ENCODE results near the gene MAP3K1.
"Not testable (repeated sequence)": the region's sequence is repeated elsewhere in the genome, so short reads cannot be mapped to it uniquely, and the experiment has no call there.

Gene MAP3K1

DNA sequence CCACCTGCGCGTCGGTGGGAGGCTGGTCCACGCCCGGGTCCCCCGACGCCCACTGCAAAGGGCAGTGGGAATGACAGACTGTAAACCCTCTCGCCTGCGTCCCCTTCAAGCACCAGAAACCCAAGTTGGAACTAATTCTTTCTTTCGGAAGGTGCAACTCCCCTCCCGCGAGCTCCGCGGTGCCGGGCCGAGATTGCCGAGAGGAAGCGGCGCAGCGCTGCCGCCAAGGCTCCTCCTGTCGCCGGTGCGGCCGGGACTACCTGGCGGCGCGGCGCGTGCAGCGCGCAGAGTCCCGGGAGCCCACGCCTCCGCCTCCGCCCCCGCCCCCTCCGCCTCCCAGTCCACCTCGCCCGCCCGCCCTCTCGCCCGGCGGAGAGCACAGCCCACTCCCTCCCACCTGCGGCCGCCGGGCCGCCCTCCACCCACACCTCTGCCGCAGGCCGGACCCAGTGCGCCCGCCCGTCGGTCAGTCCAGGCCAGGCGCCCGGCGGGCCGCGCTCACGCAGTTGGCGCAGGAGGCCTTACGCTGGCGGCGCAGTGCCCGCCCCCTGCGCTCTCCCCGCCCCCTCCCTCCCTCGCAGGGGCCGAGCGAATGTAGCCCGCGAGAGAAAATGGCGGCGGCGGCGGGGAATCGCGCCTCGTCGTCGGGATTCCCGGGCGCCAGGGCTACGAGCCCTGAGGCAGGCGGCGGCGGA lies at the start of gene MAP3K1:
TSS of gene MAP3K1 (plus strand) at position 587 of the 695 bp plus-strand sequence. CDS start at position 612, 25 bp downstream.
- no peak for FAIRE-seq

DNA sequence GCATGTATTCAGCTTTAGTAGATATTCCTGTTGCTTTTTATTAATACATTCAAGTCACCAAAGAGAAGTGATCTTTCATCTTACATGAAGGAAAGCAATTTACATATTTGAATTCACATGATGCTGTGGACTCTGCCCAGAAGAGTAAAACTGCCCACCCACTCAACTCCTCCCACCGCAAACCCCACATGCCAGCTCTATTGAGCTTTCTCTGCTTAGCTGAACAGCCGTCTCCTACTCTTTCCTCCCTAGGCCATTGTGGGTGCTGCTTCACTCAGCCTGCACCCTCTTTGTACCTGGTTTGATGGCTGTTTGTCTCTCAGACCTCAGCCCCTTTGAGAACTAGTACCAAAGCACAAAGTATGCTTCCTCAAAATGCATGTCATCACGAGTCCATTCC lies 48.4 kb upstream of the MAP3K1 start:
- FAIRE-seq, result no peak

DNA sequence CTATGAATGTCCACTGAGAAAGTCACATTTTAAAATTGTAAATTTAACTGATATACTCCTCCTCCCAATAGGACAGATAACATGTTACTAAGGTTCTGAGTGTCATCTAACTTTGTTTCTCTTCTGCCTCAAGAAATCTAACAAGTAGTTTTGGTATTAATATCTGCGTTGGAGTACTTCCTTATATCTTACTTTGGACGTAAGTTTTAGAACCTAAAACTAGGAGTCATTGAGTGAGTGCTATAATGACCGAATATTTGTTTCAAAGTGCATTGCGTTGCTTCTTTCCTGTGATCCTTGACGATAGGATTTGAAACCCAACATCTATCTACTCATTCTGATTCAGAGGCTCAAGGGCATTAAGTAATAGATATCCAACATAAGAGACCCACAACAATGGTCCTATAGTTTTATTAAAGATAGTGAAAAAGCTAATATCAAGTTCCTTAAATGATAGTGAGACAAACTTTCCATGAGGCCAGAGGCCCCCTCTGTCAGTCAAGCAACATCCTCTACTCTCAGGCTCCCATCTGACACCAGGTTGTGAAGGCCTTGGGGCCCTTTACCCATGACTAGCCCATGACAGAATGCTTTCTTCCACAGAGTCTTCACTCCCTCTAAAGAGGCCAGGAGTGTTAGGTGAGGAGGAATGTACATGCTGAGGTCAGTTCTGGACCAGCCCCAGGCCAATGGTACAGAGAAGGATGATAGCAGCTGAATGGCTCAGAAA lies 45.3 kb upstream of the MAP3K1 start:
- no peak for FAIRE-seq

DNA sequence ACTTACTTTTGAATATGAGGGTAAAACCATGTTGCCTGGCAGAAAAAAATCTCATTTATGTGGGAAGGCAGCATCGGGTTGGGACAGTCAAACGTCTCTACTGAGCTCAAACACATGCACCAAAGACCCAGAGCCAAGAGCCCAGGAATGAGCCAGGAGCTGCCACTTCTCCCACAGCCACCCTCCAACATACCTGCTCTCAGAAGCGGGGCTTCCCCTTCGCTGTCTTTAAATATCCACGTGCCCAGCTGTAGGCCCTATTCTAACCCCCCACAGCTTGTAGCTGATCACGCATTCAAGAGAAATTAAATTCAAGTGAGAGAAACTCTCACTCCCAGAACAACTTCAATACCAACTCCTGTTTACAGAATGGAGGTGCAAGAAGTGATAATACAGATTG lies 42.6 kb upstream of the MAP3K1 start:
- FAIRE-seq, result no peak

DNA sequence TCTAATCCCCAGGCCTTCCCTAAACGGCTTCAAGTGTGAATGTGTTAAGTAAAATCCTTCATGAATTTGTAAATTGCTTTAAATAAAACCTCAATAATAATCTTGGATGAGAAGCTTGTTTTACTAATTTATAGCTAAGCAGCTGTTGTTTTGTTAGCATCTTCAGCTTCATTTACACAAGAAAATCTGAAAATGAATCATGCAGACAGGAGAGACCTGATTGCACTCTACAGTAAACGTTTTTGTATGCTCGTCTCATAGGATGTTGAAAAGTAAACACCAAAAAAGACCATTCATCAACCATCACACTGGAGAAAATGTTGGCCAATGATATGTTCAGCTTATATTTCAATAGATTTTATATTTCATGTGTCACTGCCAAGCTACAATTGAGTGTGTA lies 40.4 kb upstream of the MAP3K1 start:
- FAIRE-seq, result no peak

DNA sequence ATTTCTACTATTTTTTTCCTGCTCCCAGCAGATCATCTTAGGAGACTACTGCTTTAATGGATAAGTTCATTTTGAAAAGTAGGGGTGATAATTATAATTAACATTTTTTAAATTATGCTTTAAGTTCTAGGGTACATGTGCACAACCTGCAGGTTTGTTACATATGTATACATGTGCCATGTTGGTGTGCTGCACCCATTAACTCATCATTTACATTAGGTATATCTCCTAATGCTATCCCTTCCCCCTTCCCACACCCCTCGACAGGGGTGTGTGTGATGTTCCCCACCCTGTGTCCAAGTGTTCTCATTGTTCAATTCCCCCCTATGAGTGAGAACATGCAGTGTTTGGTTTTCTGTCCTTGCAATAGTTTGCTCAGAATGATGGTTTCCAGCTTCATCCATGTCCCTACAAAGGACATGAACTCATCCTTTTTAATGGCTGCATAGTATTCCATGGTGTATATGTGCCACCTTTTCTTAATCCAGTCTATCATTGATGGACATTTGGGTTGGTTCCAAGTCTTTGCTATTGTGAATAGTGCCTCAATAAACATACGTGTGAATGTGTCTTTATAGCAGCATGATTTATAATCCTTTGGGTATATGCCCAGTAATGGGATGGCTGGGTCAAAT lies 39.0 kb upstream of the MAP3K1 start:
- FAIRE-seq, result not testable (repeated sequence)

DNA sequence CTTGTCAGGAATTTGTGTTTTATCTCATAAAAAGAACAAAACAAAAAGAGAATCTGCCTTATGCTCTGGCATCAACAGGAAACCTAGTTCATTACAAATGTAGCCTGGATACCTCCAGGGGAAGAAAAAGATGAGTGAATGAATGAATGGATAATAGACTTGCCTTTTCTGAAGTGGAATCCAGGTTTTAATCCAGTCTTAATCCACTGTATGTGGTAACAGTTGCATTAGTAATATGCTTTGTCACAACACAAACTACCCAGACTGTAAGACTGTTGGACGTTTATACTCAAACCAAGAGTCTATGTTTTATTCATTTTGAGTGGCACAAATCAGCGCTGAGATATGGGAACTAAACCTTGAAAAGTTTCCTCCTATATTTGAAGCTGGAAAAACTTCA lies 32.1 kb upstream of the MAP3K1 start:
- no peak for FAIRE-seq

DNA sequence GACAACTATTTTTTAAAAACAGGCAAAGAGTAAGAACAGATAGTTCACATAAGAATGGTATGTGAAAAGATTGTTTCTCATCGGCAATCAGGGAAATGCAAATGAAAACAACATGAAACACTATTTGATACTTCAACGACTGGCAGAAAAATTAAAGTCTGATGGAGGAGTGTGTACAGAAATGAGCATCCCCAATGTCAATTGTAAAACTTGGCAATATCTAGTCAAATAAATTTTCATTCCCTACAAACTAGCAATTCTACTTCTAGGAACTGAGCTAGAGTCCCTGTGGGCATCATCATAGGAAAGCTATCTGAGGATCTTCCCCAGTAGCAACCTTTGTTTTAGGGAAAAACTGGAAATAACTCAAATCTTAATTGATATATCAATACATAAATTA lies 29.0 kb upstream of the MAP3K1 start:
- no peak for FAIRE-seq

DNA sequence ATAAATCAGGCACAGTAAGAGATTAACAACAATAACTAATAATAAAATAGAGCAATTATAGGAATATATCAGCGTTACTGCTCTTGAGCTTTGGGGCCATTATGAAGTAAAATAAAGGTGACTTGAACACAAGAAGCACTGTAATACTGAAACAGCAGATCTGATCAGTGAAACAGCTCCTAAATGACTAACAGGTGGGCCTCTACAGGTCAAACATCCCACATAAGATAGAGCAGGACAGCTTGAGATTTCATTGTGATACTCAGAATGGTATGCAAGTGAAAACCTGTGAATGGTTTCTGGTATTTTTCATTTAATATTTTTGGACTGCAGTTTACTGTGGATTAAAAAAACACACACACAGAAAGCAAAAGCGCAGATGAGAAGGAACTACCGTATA lies 24.0 kb upstream of the MAP3K1 start:
- no peak for FAIRE-seq

DNA sequence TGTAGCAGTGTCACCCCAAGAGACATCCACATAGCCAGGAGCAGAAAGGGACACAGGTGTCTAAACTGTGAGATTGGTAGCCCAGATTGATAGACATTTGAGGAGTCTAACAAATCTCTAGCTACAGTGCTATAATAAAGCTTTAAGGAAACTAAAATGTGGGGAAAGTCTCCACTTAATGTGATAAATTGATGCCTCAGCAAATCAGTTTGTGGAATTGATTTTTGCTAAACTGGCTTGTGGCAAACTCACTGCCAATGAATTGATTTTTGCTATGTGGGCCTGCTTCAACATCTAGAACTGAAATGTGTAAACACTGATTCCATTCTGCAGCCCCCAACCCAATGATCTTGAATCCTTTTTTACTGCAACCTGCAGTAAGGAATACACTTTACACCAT lies 16.8 kb upstream of the MAP3K1 start:
- FAIRE-seq, result no peak

DNA sequence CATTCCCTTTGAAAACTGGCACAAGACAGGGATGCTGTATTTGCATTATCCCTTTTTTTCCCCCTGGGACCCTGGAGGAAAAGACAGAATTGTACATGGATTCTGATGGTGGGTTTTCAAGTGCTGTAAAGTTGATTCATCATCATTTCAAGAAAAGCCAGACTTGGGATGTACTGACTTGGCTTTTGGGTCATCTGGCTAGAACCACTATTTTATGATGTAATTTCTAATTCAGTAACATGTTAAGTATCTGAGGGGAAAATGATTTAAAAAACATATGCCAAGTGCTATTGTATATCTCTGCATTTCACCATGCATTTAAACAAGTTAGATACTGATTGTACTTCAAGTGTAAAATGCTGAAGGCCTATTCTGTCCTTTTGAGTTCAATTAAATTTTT lies 15.2 kb upstream of the MAP3K1 start:
- FAIRE-seq, result no peak

DNA sequence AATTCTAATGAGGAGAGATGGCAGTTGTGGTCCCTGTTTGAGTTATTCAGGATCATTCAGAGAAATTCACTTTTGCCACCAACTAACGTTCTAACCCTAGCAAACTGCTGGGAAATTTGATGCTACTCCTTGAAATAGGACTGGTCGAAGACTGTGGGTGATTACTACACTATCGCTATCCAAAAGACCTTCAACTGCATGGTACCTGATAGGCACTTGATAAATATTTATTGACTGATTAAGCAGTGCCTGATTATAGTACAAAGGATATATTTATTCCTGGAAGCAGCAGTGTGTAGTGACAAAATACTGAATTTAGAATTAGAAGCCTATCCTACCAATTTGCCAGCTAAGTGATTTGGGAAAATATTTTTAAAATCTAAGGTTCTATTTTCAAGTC lies 14.1 kb upstream of the MAP3K1 start:
- no peak for FAIRE-seq

DNA sequence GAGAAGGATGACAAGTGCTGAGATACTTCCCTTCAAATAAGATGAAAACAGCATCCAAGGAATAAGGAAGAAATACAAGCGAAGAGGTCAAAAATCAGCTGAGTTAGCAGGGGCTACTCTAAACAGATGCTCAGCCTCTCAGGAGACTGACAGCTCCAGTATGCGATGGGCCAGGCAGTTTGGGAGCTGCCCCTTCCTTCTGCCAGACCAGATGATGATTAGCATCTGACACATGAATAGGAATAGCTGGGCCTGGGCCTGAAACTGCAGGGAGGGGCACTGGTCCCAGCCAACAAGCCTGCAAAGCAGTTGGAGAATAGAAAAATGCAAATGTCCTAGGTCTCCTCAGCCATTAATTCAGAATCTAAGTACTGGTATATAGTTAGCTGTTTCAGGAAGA lies 13.1 kb upstream of the MAP3K1 start:
- FAIRE-seq, result no peak

DNA sequence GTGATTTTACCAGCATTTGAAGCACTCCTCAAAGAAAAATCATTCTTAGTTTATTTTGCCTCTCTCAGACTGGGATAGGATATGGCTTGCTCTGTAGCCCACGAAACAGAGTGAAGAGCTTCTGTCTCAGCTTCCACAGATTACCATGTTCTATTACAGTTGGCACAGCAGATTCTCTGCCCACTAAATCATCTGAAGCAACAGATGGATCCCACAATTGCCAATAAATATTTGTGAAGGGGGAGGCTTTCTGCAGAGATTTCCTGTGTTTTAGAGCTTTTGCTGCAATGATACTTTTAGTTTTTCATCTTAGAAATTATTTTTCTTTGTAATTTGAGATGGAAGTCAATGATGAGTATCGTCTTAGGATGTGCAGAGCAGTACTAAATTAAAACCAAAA lies 12.3 kb upstream of the MAP3K1 start:
- no peak for FAIRE-seq

DNA sequence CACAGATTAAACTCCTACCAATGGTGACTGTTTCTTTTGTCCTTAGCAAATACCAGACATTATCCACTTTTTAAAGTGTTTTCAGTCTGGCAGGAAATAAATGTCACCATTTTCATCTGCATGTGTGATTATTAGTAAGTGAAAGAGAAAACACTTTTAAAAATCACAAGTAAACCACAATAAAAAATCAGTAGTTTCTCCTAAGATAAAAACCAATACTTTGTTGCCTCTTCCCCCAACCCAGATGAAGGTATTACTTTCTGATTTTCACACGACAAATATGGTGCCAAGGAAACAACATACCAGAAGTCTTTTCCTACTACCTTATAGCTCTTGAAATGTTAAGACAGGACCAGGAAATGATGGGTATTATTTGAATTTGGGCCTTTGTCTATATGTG lies 11.5 kb upstream of the MAP3K1 start:
- no peak for FAIRE-seq

DNA sequence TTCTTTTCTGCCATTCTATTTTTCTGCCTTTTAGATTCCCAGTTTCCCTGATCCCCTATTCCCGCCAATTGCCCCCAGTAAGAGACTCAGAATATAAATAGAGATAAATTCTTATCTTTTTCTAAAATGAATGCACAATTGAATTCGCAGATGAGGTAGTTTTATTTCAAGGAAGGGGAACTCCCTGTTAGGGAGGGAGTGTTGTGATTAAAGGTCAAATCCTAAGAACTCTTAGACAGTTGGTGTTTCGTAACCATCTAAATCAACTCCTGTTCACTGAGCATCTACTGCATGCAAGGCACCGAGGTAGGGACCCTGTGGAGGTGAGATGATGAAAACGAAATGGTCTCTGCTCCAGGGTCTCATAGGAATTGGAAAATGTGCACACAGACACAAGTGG lies 7.7 kb upstream of the MAP3K1 start:
- FAIRE-seq, result no peak

DNA sequence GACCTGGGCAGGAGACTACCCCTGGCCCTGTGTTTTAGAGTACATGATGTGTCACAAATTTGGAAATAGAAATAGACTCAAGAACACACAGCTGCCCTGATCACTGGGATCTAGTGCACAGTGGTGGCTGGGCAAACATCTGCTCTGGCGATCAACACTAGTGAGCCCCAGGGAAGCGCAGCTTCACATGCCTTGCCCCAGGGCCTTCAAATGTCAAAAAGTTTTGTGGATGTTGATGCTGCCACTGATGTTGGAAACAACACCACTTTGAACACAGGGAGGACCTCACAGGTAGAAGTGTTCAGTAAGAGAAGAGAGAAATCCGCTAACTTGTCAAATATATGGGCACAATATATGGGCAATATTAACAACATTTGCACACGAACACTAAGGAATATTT lies 7.1 kb upstream of the MAP3K1 start:
- no peak for FAIRE-seq

DNA sequence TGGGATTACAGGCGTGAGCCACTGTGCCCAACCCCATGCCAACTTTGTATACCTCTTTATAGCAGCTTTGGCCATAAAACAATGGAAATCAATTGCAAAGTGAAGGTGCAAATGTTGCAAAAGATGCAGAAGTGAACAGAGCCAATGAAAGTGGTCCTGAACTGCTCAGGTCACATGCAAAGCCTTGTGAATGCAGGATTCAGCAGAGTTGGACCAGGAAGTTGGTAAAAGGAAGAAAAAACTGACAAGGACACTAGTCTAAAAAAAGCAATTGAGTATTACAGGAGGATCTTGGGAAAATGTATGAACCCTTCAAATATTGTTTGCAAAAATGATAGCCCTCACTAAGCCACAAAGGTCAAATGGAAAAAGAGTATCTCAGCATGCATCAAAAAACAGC lies 4.5 kb upstream of the MAP3K1 start:
- FAIRE-seq, result no peak

DNA sequence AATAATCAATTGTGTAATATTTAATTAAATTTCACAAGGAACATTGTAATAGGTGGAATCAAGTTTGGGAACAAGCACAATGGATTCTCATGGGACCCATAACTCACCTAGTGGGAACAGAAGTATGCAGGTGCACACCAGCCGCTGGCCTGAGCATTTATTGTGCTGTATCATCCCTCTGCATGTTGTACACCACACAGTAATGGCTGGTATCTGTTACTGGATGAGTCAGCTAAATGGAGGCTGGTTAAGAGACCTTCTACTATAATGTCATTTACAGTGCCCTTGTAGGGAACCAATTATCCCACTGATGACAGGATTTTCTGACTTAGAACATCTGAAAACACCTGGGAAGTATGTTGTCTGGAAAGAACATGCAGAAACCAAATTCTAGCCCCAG lies 3.2 kb upstream of the MAP3K1 start:
- no peak for FAIRE-seq

DNA sequence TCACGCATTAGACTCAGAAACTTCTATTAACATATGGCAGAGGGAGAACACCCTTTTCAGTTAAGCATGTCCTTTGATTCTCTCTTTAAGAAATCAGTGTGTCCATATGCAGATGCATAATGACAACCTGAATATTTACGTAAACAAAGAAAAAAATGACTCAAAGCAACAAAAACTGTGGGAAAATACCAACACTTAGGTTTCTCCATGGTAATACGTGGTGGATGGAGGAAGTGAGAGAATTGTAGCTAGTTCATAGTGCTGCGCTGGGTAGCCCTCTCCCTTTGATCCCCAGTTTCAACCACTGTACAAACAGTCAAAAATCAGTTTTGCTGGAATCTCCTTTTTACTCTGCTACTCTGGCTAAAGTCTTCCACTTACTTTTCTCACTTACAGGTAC lies 2.0 kb upstream of the MAP3K1 start:
- no peak for FAIRE-seq

DNA sequence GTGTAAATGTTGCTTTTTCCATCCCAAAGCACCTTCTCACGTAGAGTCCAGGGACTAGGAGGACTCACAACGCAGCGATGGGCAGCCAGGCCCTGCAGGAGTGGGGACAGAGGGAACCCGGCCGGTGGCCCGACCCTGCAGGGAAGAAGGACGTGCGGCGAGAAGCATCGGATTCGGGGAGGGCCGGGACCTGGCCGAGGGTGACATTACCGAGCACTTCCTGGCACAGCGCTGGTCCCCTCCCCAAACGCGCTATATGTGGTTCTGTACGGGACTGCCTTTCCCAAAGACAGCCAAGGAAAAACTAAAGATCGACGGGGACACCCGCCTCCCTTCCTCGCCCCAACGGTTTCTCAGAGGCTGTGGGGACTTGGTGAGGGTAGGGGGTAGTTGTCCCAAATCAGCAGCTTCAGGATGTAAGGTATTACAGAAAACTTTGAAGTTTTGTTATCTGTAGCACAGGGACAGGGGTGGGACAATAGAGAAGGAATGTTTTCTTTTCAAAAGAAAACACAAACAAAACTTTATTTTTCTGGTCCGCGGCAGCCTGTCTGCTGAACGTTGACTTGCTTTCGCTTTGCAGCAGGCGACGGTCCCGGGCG lies 887 bp upstream of the MAP3K1 start:
- FAIRE-seq, result no peak

DNA sequence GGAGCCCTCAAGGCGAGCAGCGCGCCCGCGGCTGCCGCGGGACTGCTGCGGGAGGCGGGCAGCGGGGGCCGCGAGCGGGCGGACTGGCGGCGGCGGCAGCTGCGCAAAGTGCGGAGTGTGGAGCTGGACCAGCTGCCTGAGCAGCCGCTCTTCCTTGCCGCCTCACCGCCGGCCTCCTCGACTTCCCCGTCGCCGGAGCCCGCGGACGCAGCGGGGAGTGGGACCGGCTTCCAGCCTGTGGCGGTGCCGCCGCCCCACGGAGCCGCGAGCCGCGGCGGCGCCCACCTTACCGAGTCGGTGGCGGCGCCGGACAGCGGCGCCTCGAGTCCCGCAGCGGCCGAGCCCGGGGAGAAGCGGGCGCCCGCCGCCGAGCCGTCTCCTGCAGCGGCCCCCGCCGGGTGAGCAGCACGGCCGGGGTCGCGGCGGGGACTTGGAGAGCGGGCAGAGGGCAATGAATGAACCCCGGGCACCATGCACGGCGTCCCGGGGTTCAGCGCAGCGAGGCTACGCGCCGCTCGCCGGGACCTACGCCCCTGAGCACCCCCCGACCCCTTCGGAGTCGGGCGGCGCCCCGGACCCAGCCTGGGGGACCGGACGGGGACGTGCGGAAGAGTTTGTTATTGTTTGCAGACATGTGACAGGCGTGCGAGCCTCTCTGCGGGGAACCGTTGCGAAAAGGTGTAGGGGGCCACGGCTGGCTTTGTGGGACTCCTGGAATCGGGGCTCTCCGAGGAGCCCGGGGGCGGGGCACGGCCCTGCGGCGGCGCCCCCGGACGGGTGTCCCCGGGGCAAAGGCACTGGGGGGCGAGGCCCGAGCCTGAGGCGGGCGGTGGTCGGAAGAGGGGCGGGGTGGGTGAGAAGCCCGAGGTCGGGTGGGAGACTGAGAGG lies 553 bp downstream of the MAP3K1 start:
- FAIRE-seq, result no peak

DNA sequence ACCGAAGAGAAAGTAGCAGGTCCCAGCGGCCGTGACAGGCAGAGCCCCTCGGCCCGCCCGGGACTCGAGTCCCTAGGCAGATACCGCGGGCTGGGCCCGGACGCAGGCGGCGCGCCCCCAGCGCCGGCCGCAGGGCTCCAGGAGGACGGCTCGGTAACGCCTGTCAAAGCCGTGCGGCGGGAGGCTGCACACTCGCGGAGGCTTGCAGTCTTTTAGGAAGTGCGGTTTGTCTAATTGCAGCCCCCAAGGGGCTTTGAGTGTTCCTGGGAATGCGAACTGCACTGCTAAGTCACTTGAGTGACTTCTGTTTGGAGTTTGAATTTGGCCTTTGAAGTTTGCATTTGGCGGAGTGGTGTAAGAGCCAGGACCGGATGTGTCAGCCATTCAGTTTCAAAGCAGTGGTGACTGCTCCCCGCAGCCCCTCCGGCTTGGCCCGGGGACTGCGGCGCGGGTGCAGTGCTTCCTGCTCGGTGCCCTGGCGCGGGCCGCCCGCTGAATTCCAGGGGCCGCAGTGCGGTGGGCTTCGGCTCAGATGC lies 1.3 kb downstream of the MAP3K1 start:
- FAIRE-seq, result no peak

Data from TTC549 (cell line).